ENCODE data around the gene PPARA. TPM values are rescaled to one million over a fixed set of nuclear protein-coding genes. Genes with fewer than 3 reads are reported as not detected.

The PPARA gene
- total and polyA plus RNA-seq, 2 donors (not counting 3 experiments of a cell fraction or from before 2014, with no cell fraction given) = 3.1 to 10.7 TPM

DNA sequence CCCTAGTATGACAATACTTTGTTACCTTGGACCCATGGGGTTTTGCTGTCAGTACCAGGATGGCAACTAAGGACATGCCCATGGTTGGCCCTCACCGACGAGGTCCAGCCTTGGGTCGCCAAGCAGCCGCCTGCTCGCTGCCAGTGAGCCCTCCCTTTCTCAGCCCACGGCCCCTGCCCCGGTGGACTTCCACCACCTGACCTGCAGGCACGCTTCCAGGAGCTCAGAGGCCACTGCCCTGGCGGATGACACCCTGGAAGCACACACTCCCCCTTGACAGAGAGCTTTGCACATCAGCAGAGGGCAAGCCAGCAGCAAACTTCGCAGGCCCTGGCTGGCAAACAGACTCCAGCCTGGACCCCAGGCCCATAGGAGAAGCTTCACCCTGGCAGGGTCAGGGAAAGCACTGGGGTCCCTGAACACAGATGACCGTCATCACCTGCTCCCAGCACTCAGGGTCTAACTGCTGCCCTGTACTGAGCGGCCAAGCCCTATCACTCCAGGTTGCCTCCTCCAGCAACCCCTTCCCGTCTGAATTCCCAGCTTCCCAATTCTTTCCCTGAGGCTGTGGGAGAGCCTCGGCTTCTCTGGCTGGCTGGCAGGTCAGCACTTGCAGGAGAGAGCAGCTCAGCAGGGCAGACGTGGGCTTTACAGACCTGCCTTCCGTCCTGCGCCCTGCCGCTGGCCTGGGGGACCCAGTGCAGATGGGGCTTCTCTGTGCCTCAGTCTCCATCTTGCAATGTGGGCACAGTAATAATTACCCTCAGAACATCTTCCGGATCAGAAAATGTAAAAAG, 2.7 kb upstream of the PPARA start:
- no peaks in the 10 kb centered on the region for H3K79me2 ChIP-seq (ENCODE audit: control insufficient read depth, insufficient read depth, low read length)
- dilution Hi-C loops (cut with MboI; ENCODE audit: extremely low pct_ligation_motif_present, low sequenced_read_pairs) (no loop called here), intact Hi-C loops (cut with micrococcal nuclease) (no loop called here)
- H3K36me3 ChIP-seq (ENCODE audit: control insufficient read depth in 2 of 2, extremely low read depth in 1 of 2, insufficient read depth in 2 of 2, low read length in 2 of 2) = no peaks in the 10 kb centered on the region
- DNase-seq (ENCODE audit: low read depth, low spot score) (no peak), FAIRE-seq (no peak)
- peaks cover 11% of the 10 kb centered on the region for H3K4me1 ChIP-seq (ENCODE audit: control insufficient read depth, extremely low read depth, insufficient read depth, low read length)
- H3K27ac ChIP-seq (ENCODE audit: insufficient read depth, low read depth, low read length) = no peak overlapping the region
- H4K20me1 ChIP-seq (replicated peaks; ENCODE audit: control insufficient read depth, extremely low read depth, insufficient read depth, low read length) = no peaks in the 10 kb centered on the region
- no peaks in the 10 kb centered on the region for H3K9me3 ChIP-seq (replicated peaks; ENCODE audit: control insufficient read depth, insufficient read depth, low read length)
- no peak for TF ChIP-seq GATA2 (IDR thresholded peaks at IDR 0.05; ENCODE audit: insufficient read depth, insufficient read length, low read depth, low read length)
- TF ChIP-seq, protein P1, sequence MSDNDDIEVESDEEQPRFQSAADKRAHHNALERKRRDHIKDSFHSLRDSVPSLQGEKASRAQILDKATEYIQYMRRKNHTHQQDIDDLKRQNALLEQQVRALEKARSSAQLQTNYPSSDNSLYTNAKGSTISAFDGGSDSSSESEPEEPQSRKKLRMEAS (IDR thresholded peaks at IDR 0.05; ENCODE audit: insufficient read depth, insufficient read length) = no peak
- TF ChIP-seq JUN (IDR thresholded peaks at IDR 0.05; ENCODE audit: borderline replicate concordance, insufficient read depth, insufficient read length, low read depth) = no peak
- TF ChIP-seq POLR2A (IDR thresholded peaks at IDR 0.05; ENCODE audit: low read depth, low read length) = no peak
- TF ChIP-seq, protein P2, sequence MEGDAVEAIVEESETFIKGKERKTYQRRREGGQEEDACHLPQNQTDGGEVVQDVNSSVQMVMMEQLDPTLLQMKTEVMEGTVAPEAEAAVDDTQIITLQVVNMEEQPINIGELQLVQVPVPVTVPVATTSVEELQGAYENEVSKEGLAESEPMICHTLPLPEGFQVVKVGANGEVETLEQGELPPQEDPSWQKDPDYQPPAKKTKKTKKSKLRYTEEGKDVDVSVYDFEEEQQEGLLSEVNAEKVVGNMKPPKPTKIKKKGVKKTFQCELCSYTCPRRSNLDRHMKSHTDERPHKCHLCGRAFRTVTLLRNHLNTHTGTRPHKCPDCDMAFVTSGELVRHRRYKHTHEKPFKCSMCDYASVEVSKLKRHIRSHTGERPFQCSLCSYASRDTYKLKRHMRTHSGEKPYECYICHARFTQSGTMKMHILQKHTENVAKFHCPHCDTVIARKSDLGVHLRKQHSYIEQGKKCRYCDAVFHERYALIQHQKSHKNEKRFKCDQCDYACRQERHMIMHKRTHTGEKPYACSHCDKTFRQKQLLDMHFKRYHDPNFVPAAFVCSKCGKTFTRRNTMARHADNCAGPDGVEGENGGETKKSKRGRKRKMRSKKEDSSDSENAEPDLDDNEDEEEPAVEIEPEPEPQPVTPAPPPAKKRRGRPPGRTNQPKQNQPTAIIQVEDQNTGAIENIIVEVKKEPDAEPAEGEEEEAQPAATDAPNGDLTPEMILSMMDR (IDR thresholded peaks at IDR 0.05; ENCODE audit: extremely low read depth in 1 of 2, insufficient read depth in 1 of 2, low read depth in 1 of 2, low read length in 2 of 2) = no peak
- no peak for TF ChIP-seq EZH2 (IDR thresholded peaks at IDR 0.05; ENCODE audit: borderline replicate concordance, low read depth, low read length, severe bottlenecking)
- TF ChIP-seq FOS (IDR thresholded peaks at IDR 0.05; ENCODE audit: borderline replicate concordance, insufficient read depth, low read length) = no peak
- TF ChIP-seq MYC (IDR thresholded peaks at IDR 0.05; ENCODE audit: low read depth, low read length) = no peak
- BruUV-seq (replicated peaks) = no TSS peak
- no peaks in the 10 kb centered on the region for H3K9me1 ChIP-seq (replicated peaks; ENCODE audit: control insufficient read depth, extremely low read depth, insufficient read depth, low read length)
- H3K4me3 ChIP-seq (replicated peaks in 1 of 3; ENCODE audit: insufficient read depth in 1 of 3, low read depth in 1 of 3, low read length in 3 of 3) = no peak overlapping the region
- H3K9ac ChIP-seq (replicated peaks; ENCODE audit: extremely low read depth, insufficient read depth, low read length) = no peak overlapping the region
- no peak overlapping the region for H3K4me2 ChIP-seq (ENCODE audit: insufficient read depth, low read length)
- no peak overlapping the region for H2AFZ ChIP-seq (ENCODE audit: low read depth, low read length)
- peaks cover 10 to 28% of the 10 kb centered on the region in 2 experiments for H3K27me3 ChIP-seq (ENCODE audit: control insufficient read depth in 2 of 2, insufficient read depth in 2 of 2, low read length in 2 of 2)
- ChIA-PET POLR2A (interaction anchor here (0.8 kb wide), 1 partner anchor 150 kb away, joined by 3 read pairs; no protein-coding TSS in a partner anchor), CTCF (interaction anchor here (0.7 to 3.3 kb wide), 3 partner anchors 9 to 165 kb away, joined by 3 to 11 read pairs (median 4); no protein-coding TSS in a partner anchor)
